Posterior cingulate gyrus (tissue), 11 donors: Measurements from ENCODE around the gene MAGI2.
A peak's percentile ranks its signal among the peaks of the same experiment; 100 is the strongest.
"Not testable (repeated sequence)": the region's sequence is repeated elsewhere in the genome, so short reads cannot be mapped to it uniquely, and the experiment has no call there.

Experiments used
- DNase-seq, 10 donors: peaks; one replicate each; pipeline versions ENCODE4 v3.0.0 to v3.0.0-alpha.2; 2020 to 2021; ENCODE audit warnings: mixed read lengths in 3 of 10
- intact Hi-C: fragments of 100-400 bp; cut with DNase I; formaldehyde crosslinking; loops from one replicate; pipeline ENCODE4 v1.15.1; 2023

Gene MAGI2

DNA sequence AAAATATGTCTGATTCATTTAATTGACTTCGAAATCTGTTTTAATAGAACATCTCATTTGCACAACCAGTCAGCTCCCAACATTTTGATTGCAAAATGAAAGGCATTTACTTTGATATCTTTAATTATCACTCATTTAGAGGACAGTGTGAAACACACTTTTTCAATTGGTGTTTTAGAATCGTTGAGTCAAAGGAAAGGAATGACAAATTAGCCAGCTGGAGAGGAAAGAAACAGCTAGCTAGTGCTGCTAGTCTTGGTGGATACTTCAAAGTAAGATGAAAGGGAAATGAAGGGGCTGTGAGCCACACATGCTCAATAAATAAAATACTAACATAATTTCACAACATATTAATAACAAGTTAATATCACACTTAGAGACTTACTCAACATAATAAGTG lies 1084.7 kb downstream of the MAGI2 start:
- intact Hi-C loops = no loop called here
- no peak for DNase-seq

DNA sequence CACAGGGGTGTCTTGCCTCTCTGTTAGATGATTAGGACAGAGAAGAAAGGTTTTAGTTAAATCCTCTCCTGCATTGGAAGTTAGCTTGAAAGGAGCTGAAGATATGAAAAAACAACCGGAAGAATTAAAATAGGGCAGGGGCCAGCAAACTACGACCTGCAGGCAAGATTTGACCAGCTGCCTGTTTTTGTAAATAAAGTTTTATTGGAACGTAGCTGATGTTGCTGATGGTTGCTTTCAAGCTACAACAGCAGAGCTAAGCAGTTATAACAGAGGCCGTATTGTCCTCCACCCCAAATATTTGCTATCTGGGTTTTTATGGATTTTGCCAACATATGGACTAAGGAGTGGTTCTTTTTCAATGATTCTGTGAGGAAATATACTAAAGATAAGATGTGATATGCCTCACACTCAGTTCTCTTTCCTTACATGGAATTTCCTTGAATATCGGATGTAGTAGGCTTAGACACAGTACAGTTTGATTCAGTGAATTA lies 1086.1 kb downstream of the MAGI2 start:
- DNase-seq = no peak

DNA sequence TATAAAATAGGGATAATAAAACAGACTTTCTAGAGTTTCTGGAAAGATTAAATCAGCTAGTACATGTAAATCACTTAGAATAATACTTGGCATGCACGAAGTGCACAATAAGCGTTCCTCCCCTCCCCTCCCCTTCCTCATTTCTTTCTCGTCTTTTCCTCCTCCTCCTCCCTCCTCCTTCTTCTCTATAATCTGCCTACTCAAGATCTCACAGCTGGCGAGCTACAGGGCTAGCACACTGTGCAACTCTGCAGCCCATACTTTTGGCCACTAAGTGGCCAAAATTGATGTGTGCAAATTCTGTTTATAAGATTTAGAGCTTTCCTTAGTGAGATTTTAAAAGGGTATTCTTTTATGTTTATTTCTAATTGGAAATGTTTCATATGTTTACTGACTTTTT lies 1089.6 kb downstream of the MAGI2 start:
- intact Hi-C loops = no loop called here
- DNase-seq = no peak

More for the DNA sequence above, 1086.1 kb downstream of the MAGI2 start:
- intact Hi-C loops = no loop called here

DNA sequence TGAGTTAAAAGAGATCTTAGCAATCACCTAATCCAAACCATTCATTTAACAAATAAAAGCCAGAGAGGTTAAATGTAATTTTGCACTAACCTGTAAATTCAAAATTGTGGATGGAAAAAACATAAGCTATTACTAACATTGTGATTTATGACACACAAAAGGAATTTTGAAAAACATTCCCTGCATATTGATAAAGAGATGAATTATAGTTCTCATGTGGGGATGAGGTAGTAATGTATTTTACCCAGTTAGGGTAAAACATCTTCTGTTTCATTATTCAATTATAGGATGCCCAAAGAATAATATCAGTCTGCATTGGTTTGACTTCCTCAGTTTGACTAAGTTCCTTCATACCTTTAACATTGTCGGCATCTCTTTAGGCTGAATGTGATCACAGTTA lies 1093.6 kb downstream of the MAGI2 start:
- DNase-seq = no peak
- intact Hi-C loops = no loop called here

DNA sequence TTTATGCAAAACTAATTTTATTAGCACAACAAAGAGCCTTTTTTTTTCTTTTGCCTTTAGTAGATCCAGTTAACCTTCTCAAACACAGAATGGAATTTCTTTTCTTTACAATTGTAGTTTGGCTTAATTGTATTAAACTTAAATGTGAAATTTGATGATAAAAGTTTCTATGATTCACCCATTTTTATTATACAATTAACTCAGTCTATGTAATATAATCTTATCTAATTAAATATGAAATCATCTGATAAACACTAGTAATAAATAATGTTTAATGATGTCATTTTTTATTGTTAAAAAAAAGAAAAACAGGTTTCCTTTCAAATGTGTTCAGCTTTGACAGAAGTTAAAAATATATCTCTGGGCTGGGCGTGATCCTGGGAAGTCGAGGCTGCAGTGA lies 1095.8 kb downstream of the MAGI2 start:
- no peak for DNase-seq
- intact Hi-C loops = no loop called here

DNA sequence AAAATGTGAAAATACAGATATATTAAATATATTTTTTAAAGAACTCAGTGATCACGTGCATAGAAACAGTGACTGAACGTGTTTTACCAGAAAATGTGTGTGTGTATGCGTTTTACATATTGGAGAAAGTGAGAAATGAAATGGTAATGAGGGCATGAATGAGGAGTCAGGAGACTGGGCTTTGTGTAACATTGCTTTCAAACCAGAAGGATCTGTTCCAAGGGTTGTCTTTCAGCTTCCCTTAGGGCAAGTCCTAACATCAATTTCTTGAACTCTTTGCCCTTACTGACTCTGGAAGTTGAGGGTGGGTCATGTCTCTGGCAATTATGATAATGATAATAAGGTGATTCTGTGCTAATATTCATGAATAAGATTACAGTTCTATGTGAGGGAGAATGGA lies 1097.6 kb downstream of the MAGI2 start:
- intact Hi-C loops = no loop called here
- DNase-seq = no peak

DNA sequence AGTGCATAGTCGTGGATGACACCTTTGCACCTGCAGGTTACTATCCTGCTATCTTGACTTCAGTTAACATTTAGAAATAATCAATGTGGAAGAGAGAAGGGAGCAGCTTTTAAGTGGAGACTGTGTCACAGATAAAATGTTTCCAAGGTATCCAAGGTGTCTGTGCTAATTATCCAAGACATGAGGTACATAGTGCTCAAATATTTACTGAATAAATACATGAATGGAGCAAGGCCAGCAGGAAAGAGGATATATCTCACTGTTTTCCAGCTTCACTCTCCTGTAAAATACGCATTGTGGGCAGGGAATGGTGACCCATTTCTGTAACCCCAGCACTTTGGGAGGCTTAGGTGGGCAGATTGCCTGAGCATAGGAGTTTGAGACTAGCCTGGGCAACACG lies 1102.5 kb downstream of the MAGI2 start:
- intact Hi-C loops = no loop called here
- no peak for DNase-seq

DNA sequence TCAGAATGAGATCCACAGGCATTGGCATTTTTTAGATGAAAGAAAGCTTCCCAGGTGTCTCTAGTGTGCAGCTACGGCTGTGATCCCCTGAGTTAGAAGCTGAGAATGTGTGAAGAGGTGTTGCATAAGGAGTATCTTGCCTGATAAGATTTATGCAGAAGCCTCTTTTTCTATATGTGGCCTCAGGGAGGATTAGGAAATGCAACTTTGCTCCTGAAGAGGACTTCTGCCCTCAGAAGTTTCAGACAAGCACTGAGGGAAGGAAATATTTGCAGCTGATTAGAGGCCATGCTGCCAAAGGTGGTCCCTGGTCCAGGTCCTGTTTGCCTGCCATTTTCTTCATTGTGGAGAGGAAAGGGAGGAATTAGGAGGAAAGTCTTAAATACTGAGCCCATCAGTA lies 1103.1 kb downstream of the MAGI2 start:
- DNase-seq = no peak
- intact Hi-C loops = no loop called here

DNA sequence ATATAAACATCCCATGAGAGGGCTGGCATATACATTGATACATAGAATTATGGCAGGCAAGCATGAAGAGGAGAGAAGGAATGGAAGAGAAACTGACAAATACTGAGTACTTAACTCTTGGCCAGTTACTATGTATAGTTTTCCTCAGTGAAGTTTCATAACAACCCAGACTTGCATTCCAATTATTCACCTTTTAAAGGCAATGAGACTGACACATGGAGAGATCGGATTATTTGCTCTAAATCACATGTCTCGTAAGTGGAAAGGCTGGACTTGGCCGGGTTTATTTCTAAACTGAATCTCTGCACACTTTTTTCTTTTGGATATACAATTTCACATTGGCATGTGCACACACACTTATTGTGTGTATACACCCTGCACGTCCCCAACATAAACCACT lies 1106.6 kb downstream of the MAGI2 start:
- no peak for DNase-seq
- intact Hi-C loops = no loop called here

DNA sequence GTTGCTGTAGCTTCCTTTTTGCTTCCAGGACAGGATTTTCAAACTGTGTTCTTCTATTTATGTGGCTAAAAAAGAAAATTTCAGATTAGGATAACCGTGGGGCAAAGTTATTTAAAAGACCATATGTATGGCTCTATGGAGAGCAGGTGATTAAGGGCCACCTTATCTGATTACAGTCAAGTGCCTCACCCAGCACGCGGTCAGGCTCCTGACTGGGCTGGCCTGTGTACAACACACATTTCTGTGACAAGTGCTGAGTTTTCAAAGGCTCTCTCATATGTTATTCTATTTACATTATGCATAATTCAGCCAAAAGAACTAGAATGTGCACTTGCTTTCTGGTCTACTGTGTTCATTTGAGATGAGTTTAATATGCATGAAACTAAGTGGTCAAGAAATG lies 1107.5 kb downstream of the MAGI2 start:
- no peak for DNase-seq
- intact Hi-C loops = no loop called here

DNA sequence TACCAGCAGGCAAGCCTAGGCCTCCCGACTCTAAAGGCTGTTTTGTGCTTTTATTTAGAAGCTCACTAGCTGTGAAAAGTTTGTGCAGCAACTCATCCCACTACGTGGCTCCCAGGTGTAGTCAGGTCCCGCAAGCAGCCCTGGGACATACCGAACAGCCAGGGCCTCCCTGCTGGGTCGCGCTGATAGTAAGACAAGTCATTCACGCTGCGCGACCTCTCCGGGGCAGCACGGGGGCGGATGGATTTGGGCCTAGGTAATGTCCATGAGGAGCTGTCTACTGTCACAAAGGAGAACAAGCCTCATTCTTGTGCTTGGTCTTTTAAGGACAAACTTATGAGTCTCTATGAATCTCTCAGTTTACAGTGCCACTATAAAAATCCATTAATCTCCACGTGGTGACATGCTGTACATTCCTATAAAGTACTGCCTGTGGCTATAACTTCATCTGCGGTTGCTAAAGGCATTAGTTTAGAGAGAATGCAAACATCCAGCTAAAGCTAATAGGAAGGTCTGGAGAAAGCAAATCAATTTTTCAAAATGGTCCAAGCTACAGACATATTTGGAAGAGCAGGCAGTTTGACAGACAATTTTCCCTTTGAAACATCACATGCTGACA lies 1108.1 kb downstream of the MAGI2 start:
- no peak for DNase-seq
- intact Hi-C loops = no loop called here

DNA sequence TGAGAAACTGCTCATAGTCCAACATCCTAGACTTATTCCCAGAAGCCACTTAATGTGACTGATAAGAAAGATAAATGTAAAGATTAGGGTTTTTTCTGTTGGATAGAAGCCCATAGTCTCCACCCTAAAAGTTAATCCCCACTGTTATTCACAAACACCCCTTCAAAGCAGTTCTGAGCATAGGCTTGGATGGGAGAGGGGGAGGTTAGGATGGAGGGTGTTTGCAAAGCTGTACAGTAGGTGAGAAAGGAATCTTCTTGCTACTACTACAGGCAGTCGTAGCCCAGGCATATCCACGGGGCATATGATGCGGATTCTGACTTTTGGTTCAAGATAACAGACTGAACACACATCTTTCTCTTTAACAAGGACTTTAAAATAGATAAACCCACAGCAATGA lies 1119.0 kb downstream of the MAGI2 start:
- intact Hi-C loops = no loop called here
- no peak for DNase-seq

DNA sequence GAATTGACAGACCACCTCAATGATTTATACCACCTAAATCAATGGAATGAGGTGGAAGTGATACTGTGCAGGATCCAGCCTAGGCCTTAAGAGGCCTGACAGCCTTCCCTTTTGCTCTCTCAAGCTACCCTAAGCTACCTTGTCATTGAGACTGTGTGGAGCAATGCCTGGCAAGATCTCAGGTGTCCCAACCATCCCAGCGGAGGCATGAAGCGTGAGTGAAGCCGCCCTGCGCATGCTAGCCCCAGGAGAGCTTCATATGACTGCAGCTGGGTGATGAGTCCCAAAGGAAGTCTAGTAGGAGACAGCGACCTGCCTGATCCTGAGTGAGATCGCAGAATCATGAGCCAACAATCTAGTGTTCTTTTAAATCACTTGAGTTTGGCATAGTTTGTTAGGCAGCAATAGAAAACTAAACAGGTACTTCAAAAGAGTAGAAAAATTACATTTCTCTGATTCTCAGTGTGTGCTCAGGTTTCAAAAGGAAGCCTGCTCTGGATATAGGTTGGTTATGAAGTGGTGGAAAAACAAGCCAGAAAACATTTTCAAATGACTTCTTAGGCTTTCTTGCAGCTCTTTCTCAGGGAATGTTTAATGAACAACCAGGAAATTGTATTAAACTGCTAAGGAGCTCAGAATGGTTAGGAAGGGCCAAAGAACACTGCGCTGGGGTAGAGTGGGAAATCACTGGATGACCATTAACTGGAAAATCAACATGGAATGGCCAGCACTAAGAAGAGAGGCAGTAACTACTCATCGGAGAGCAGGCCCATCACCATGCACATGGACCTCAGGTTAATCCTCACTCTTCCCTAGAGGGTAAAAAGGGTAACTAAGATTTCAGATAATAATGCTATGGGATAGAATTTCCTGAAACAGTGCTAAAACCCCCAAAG lies 1119.7 kb downstream of the MAGI2 start:
- intact Hi-C loops = no loop called here
- DNase-seq = no peak

DNA sequence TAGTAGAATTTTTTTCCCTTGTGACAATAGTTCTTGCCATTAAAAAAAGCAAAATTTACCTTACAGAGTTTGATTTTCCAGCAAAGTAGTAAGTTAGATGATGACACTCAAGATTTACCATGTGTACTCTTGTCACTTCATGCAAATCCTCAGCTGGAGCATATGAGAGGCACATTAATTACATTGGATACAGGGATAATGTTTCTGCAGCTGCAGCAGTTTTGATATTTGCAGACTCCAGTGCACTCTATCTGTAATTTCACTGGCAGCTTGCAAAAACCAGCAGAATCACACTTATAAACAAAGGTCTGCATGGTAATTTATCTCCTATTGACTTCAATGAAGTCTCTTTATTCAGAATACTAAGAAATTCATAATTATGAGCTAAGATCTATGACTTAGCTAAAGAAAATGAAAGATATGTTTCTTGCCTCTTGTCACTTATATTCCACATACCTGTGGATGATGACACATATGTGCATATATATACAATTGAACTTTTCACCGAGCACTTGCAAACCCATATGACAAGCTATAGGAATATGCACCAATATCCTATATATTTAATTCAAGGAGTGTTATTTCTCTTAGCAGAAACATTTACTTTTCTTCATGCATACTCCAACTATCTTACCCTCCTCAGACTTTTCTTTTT lies 1124.3 kb downstream of the MAGI2 start:
- DNase-seq = no peak
- intact Hi-C loops = no loop called here

DNA sequence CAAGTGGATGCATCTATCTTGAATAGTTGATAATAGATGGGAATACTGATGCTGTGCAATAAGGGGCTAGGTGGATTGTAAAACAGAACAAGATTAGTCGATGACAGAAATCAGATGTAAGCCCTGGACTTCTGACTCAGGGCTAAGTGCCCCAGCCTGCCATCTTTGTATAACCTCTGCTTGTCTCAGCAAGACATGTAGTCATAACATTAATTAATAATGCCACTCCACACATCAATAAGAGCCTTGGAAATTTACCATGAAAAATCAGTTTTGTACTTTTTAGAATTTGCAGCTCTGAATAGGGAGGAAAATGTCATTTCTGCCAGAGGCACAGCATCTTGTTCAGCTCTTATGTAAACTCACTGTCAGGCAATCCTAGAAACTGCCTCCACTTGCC lies 1125.7 kb downstream of the MAGI2 start:
- DNase-seq = no peak
- intact Hi-C loops = no loop called here

DNA sequence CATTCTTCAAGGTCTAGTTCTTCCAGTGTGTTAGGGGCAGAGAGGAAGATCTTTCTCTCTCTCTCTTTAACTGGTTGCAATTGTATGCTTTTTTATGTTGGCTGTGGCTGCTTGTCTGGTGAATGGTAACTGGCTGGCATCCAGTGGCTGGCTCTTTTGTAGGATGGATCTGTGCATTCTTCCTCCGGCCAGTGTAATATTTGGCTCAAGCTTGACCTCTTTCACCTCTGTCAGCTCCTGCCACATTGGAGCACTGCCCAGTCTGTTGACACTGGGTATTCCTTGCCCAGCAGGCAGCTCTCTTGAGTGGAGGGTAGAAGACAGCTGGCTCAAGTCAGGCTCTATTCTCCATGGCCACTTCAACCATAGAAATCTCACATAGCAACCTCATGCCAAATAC lies 1126.6 kb downstream of the MAGI2 start:
- intact Hi-C loops = no loop called here
- DNase-seq = peak in 6 of 10 donors; percentile 12 to 57 (median 26)

DNA sequence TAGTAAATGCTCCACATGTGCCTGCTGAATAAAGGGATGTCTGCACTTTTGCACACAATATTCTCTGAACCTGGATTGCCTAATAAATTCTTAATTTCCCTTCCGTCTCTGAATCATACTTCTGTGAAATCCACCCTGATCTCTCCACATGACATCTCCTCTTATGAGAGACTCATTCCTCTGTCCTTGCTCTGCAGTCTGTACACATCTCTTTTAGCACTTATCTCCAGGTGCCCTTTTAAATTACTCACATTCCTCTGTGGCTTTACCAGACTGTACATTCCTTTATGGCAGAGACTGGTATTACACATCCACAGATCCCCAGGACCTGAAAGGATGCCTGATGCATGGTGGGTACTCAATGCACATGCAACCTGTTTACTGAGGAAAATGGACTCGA lies 1127.3 kb downstream of the MAGI2 start:
- no peak for DNase-seq
- intact Hi-C loops = no loop called here

DNA sequence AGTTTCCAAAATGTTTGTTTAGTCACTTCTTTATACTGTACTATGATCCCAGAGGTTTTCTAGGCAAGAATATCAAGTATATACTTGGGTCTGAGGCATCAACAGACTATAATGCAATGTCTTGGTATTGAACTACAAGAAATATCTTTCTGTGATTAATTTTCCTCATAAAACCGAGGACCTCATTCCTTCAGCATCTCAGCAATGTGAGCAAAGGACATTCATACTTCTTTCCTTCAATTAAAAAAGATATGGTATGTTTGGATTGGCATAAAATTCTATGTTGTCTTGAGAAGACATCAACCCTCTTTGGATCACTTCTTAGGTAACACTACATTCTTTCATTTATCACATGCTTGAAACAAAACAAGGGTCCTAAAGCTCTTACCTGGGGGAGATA lies 1130.3 kb downstream of the MAGI2 start:
- intact Hi-C loops = no loop called here
- no peak for DNase-seq

DNA sequence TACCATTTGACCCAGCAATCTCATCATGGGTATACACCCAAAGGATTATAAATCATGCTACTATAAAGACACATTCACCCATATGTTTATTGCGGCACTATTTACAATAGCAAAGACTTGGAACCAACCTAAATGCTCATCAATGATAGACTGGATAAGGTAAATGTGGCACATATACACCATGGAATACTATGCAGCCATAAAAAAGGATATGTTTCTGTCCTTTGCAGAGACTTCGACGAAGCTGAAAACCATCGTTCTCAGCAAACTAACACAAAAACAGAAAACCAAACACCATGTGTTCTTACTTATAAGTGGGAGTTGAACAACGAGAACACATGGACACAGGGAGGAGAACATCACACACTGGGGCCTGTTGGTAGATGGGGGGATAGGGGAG lies 1131.2 kb downstream of the MAGI2 start:
- intact Hi-C loops = not testable (repeated sequence)

DNA sequence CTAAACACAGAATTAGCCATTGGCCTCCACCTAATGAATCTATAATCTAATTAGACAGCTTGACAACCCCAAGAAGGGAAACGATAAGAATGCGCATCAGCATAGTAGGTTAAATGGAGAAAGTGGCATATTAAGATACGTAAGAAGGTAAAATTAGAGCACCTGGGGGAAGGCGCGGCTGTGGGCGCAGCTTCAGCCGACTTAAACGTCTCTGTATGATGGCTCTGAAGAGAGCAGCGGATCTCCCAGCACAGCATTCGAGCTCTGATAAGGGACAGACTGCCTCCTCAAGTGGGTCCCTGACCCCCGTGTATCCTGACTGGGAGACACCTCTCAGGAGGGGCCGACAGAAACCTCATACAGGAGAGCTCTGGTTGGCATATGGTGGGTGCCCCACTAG lies 1136.1 kb downstream of the MAGI2 start:
- DNase-seq = peak in 1 of 10 donors; percentile 32
- intact Hi-C loops = no loop called here

More for the DNA sequence above, 1131.2 kb downstream of the MAGI2 start:
- not testable (repeated sequence) for DNase-seq

DNA sequence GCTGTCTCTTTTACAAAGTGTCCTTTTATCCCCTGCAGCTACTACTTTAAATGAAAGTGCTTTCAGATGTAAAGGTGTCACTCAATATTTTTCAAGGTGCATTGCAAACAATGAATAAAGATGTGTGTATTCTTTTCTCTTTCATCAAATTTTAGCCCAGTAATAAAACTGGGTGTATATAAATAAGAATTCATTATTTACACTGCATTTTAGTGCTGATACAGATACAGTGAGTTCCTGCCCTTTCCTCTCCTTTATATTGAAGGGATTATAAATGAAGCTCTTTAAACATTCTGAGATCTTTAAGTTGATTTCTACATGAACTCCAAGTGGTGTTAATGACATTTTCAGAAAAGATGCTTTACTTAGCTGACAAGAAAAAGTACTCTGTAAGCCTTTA lies 1137.4 kb downstream of the MAGI2 start:
- intact Hi-C loops = no loop called here

DNA sequence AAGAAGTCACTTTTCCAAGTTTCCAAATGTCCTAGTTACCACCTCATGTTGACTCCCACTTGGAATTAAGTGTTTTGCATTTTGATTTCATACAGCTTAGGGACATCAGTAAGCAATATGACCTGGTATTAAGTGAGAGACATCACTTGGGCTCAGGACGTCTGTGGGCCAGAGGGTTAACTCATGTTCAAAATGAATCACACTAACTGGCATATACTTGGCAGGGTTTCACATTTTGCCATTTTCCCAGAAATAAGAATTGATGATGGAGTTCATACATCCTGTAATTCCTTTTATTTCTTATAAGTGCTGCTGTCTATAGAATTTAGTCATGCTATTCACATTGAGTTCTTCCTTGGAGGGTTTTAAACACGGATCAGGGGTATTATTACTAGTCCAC lies 1138.3 kb downstream of the MAGI2 start:
- intact Hi-C loops = no loop called here

More for the DNA sequence above, 1137.4 kb downstream of the MAGI2 start:
- DNase-seq = no peak

More for the DNA sequence above, 1138.3 kb downstream of the MAGI2 start:
- no peak for DNase-seq
